GM23248 (cell line): ENCODE data around the gene TWNK. TPM values are rescaled to one million over a fixed set of nuclear protein-coding genes. Genes with fewer than 3 reads are reported as not detected.

Source experiments
- DNase-seq: peaks from one replicate; pipeline ENCODE4 v3.0.0-alpha.2; 2015
- H2AFZ ChIP-seq: fragments of 200-600 bp; sonication (generic); 2 replicates; pipeline ENCODE4 v1.6.1; 2016; ENCODE audit warnings: antibody characterized with exemption
- H3F3A ChIP-seq: fragments of 200-600 bp; sonication (generic); 2 replicates; pipeline ENCODE4 v1.6.1; 2016; ENCODE audit warnings: mild to moderate bottlenecking, antibody characterized with exemption, mixed run types; ENCODE audit not compliant: insufficient read depth
- H3K27ac ChIP-seq: fragments of 200-600 bp; sonication (generic); 2 replicates; pipeline ENCODE4 v1.5.1; 2016; ENCODE audit warnings: mild to moderate bottlenecking
- H3K27me3 ChIP-seq: fragments of 200-600 bp; sonication (generic); replicated peaks from 2 replicates; pipeline ENCODE4 v1.6.1; 2016; ENCODE audit warnings: mild to moderate bottlenecking; ENCODE audit not compliant: insufficient read depth
- H3K36me3 ChIP-seq: fragments of 200-600 bp; sonication (generic); 2 replicates; pipeline ENCODE4 v1.6.1; 2016; ENCODE audit warnings: low read depth, mild to moderate bottlenecking
- H3K4me1 ChIP-seq: fragments of 200-600 bp; sonication (generic); 2 replicates; pipeline ENCODE4 v1.6.1; 2016; ENCODE audit warnings: mild to moderate bottlenecking; ENCODE audit not compliant: insufficient read depth
- H3K4me2 ChIP-seq: fragments of 200-600 bp; sonication (generic); one replicate; pipeline ENCODE4 v1.6.1; 2016; ENCODE audit warnings: mild to moderate bottlenecking; ENCODE audit not compliant: unreplicated experiment
- H3K4me3 ChIP-seq: fragments of 200-600 bp; sonication (generic); 2 replicates; pipeline ENCODE4 v1.5.1; 2016; ENCODE audit warnings: mild to moderate bottlenecking
- H3K79me2 ChIP-seq: fragments of 200-600 bp; sonication (generic); 2 replicates; pipeline ENCODE4 v1.6.1; 2016; ENCODE audit warnings: mild to moderate bottlenecking; ENCODE audit not compliant: insufficient read depth
- H3K9ac ChIP-seq: fragments of 200-600 bp; sonication (generic); 2 replicates; pipeline ENCODE4 v1.6.1; 2016; ENCODE audit warnings: mild to moderate bottlenecking
- H3K9me2 ChIP-seq: fragments of 200-600 bp; sonication (generic); 2 replicates; pipeline ENCODE4 v1.6.1; 2016; ENCODE audit warnings: mixed run types, mild to moderate bottlenecking, moderate library complexity; ENCODE audit not compliant: insufficient read depth
- H3K9me3 ChIP-seq: fragments of 200-600 bp; sonication (generic); one replicate; pipeline ENCODE4 v1.6.1; 2017; ENCODE audit warnings: low read depth
- H4K20me1 ChIP-seq: fragments of 200-600 bp; sonication (generic); 2 replicates; pipeline ENCODE4 v1.6.0; 2016; ENCODE audit not compliant: insufficient read depth
- EZH2 ChIP-seq: fragments of 200-600 bp; sonication (generic); IDR thresholded peaks from 2 replicates; pipeline ENCODE4 v1.6.1; 2018; ENCODE audit warnings: antibody characterized with exemption, mild to moderate bottlenecking; ENCODE audit not compliant: insufficient read depth, poor library complexity, severe bottlenecking
- EZH2phosphoT487 ChIP-seq: fragments of 200-600 bp; sonication (generic); IDR thresholded peaks from 2 replicates; pipeline ENCODE4 v1.6.1; 2018; ENCODE audit warnings: antibody characterized with exemption, moderate library complexity, mild to moderate bottlenecking, low read depth; ENCODE audit not compliant: insufficient read depth
- WGBS, 2 experiments: methylation state at CpG; one replicate each; pipeline ENCODE4 v1.1.6; 2015 to 2017; ENCODE audit warnings: low lambda C conversion rate in 2 of 2, low coverage in 1 of 2; ENCODE audit errors: missing lambda C conversion rate in 2 of 2; 5-methylcytosine and 5-hydroxymethylcytosine counted together
- in situ Hi-C: fragments of 300-500 bp; cut with MboI; formaldehyde crosslinking; loops from 2 replicates; pipeline ENCODE4 v1.15.0; 2020
- polyA plus RNA-seq: library from polyadenylated mRNA; unstranded; fragments of >200 nt; fragmentation: Nextera tagmentation; extraction: Ambion mirVana; gene quantifications from 2 replicates; pipeline ENCODE4 v1.2.1, GENCODE V29; 2016
- total RNA-seq: library from RNA; depleted of rRNA; stranded (reverse); fragments of >200 nt; shearing (Covaris generic); gene quantifications from 2 replicates; pipeline ENCODE4 v1.2.3, GENCODE V29; 2014

The TWNK gene
- total and polyA plus RNA-seq, 2 experiments from 2014 or later: 4.4 TPM

DNA sequence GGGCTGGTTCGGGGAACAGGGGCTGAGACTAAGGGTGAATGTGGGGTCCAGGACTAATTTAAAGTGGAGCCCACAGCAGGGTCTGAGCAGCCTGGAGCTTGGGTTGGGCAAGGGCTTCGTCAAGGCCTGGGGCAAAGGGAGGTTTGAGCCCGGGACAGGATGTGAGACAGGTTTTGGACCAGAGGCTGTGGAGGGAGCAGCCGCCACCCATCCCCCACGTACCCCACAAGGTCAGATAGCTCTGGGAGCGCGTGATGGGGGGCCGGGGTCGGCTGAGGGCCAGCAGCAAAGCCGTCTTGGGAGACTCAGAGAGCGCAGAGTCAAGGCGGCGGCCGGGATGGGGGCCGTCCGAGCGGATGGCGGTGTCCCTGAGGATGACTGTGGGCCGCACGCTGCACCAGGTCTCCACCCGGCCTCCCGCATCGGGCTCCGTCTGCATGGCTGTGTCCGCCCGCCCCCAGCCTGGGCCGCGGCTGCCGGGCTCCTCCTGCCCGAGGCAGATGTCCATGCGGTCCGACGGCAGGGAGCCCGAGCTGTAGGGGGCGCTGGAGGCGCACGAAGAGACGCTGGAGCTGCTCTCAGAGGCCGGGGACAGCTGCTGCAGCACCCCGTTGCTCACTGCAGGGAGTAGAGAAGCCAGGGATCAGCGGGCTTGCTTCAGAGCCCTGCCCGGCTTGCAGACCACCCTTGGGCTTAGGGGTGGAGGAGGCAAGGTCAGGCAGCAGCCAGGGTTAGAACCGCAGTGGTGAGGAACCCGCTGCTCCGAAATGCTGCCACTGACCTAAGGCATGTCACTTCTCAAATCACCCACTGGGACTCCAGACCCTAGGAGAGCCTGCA, 31.5 kb downstream of the TWNK start:
- Histone ChIP-seq H3K4me2 (no peak overlapping the region), H3K4me1 (peaks cover 6% of the 10 kb centered on the region), H3K9ac (no peak overlapping the region), H3K79me2 (no peaks in the 10 kb centered on the region), H3K36me3 (no peaks in the 10 kb centered on the region), H3K27ac (no peak overlapping the region), H3K9me3 (no peaks in the 10 kb centered on the region), H2AFZ (no peak overlapping the region), H3K27me3 (no peaks in the 10 kb centered on the region), H3F3A (0 out of 2 replicates have a peak, but pooled peaks cover 7% of the 10 kb centered on the region), H4K20me1 (no peaks in the 10 kb centered on the region), H3K9me2 (no peaks in the 10 kb centered on the region), H3K4me3 (no peak overlapping the region)
- DNase-seq: peak; percentile 93
- in situ Hi-C loops: no loop called here
- WGBS, 2 experiments: 22 to 35% methylated on average over 27 to 45 of the region's 45 CpGs
- TF ChIP-seq EZH2phosphoT487: no peak
- TF ChIP-seq EZH2: no peak

DNA sequence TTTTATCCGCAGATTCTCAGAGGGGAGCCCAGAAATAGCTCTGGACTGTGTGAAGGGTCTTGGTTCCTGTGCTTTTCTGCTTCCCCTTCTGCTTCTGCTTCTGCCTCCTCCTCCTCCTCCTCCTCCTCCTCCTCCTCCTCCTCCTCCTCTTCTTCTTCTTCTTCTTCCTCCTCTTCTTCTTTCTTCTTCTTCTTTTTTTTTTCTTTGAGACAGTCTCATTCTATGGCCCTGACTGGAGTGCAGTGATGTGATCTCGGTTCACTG, 32.0 kb downstream of the TWNK start:
- Histone ChIP-seq H4K20me1 (no peaks in the 10 kb centered on the region), H3K9me3 (no peaks in the 10 kb centered on the region), H3K4me2 (no peak overlapping the region), H3F3A (0 out of 2 replicates have a peak, but pooled peaks cover 7% of the 10 kb centered on the region), H3K27ac (no peak overlapping the region), H3K9me2 (no peaks in the 10 kb centered on the region), H3K36me3 (no peaks in the 10 kb centered on the region), H3K79me2 (no peaks in the 10 kb centered on the region), H2AFZ (no peak overlapping the region), H3K4me1 (peaks cover 6% of the 10 kb centered on the region), H3K4me3 (no peak overlapping the region), H3K27me3 (no peaks in the 10 kb centered on the region), H3K9ac (no peak overlapping the region)
- 64 to 66% methylated on average over 2 of the region's 2 CpGs for WGBS, 2 experiments
- in situ Hi-C loops: no loop called here
- DNase-seq: no peak
- TF ChIP-seq EZH2phosphoT487 (no peak), EZH2 (no peak)

DNA sequence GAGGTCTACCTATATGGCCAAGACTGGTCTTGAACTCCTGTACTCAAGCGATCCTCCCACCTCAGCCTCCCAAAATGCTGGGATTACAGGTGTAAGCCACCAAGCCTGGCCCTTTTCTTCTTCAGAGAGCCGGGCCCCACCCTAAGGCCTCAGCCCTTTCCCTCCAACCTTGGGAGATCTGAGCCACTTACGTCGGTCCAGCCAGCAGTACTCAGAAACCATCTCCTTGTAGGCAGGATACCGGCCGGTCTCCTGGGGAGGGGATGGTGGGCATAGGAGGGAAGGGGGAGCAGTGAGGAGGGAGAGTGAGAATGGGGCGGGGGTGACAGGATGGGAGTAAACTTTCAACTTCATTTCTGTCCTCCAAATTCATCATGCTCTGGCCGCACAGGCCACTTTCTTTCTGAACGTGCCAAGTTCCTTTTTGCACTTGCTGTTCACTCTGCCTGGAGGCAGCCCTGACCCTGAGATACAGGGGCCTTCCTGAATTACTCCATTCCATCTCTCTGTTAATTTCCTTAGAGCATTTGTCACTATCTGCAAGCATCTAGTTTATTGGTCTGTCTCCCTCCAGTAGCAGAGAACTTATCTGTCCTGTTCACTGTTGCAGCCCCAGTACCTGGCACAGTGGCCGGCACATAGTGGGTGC, 33.2 kb downstream of the TWNK start:
- Histone ChIP-seq H3K9me2 (no peaks in the 10 kb centered on the region), H3K9me3 (no peaks in the 10 kb centered on the region), H2AFZ (no peak overlapping the region), H3K27me3 (no peaks in the 10 kb centered on the region), H4K20me1 (no peaks in the 10 kb centered on the region), H3K36me3 (no peaks in the 10 kb centered on the region), H3F3A (no peaks in the 10 kb centered on the region), H3K27ac (no peak overlapping the region), H3K4me3 (no peak overlapping the region), H3K79me2 (no peaks in the 10 kb centered on the region), H3K4me1 (no peaks in the 10 kb centered on the region), H3K4me2 (no peak overlapping the region), H3K9ac (no peak overlapping the region)
- no peak for DNase-seq
- in situ Hi-C loops: no loop called here
- no peak for TF ChIP-seq EZH2
- TF ChIP-seq EZH2phosphoT487: no peak
- WGBS, 2 experiments: 74 to 77% methylated on average over 10 of the region's 10 CpGs

DNA sequence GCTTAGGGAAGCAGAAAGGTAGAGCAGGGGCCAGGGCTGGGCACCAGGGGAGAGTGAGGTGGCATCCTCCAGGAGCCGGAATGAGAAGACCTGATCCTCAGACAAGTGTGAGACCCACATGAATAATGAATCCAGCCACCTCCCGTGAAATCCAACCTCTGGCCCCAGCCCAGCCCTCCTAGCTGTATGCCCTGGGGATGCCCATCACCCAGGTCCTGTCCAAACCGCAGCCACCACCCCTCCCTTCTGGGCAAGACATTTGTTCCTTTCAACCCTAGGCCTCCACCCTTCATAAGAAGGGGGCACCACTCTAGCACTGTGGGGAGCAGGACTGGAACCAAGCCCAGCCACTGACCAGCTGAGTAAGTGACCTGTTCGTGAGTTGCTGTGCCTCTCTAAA, 33.9 kb downstream of the TWNK start:
- no peak for DNase-seq

More for the DNA sequence above, 33.9 kb downstream of the TWNK start:
- Histone ChIP-seq H3K79me2 (no peaks in the 10 kb centered on the region), H3K9me2 (no peaks in the 10 kb centered on the region), H3K4me1 (no peaks in the 10 kb centered on the region), H3K4me2 (no peak overlapping the region), H3K27ac (no peak overlapping the region), H4K20me1 (no peaks in the 10 kb centered on the region), H3K27me3 (no peaks in the 10 kb centered on the region), H3K4me3 (no peak overlapping the region), H3F3A (no peaks in the 10 kb centered on the region), H3K36me3 (no peaks in the 10 kb centered on the region), H2AFZ (no peak overlapping the region), H3K9ac (no peak overlapping the region), H3K9me3 (no peaks in the 10 kb centered on the region)
- TF ChIP-seq EZH2phosphoT487: no peak
- no peak for TF ChIP-seq EZH2
- 77 to 79% methylated on average over 3 to 4 of the region's 4 CpGs for WGBS, 2 experiments
- in situ Hi-C loops: no loop called here
